ENCODE results near the gene COL6A1.
"Not testable (repeated sequence)": the region's sequence is repeated elsewhere in the genome, so short reads cannot be mapped to it uniquely, and the experiment has no call there.

COL6A1 gene

DNA sequence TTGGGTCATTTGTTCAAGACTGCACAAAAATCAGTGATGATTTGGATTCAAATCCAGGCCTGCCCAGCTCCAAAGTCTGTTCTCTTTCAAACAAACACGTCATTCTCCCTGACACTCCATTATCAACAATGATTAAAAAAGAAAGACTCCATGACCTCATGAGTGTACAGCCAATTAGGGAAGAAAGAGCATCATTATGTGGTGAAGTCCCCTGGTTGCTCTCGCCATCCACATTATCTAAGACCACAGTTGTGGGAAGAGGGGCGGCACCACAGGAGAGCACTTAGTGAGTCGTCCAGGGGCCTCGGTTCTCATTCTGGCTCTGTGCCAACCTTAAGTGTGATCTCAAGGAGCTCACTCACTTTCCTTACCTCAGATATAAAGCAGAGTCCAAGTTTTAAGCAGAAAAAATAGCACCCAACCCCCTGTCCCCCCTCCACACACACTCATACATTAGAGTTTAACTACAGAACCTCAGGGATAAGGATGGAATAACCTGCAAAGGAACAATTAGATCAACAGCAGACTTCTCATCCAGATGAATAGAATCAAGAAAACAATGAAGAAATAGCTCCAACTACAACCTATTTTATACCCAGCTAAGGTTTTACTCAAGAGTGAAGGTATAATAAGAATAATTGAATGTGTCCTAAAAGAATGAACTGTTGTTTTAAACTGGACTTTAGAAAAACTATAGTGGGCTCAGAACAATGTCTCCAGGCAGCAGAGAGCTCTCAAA, 47.8 kb downstream of the COL6A1 start:
- no peak for DNase-seq (ENCODE audit: low read depth)

DNA sequence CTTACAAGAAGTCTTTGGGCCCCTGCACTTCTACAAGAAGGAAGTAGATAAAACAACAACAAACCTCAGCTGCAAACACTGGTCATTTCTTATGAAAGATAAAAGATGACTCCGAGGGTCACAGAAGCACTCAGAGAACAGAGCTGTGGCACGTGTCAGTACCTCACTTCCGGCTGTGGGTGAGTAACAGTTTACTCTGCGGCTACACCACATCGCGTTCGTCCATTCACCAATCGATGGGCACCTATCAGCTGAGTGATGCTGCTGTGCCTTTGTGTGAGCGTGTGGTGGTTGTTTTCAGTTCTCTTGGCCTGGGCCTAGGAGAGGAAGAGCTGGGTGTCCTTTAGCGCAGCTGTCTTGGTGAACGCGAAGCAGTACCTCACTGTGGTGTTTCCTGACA, 49.9 kb downstream of the COL6A1 start:
- DNase-seq (ENCODE audit: low read depth), result no peak

DNA sequence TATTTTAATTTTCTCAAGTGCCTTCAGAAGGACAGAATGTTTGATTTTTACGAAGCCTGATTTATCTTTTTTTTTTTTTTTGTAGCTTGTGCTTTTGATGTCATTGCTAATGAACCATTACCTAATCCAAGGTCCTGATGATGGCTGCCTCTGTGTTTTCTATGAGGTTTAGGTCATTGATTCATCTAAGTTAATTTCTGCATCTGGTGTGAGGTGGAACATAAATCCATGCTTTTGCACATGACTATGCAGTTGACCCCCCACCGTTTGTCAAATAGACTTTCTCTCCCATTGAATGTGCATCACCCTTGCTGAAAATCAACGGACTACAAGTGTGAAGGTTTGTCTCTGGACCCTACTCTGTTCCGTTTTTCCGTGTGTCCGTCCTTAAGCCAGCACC, 50.5 kb downstream of the COL6A1 start:
- DNase-seq (ENCODE audit: low read depth), result no peak

DNA sequence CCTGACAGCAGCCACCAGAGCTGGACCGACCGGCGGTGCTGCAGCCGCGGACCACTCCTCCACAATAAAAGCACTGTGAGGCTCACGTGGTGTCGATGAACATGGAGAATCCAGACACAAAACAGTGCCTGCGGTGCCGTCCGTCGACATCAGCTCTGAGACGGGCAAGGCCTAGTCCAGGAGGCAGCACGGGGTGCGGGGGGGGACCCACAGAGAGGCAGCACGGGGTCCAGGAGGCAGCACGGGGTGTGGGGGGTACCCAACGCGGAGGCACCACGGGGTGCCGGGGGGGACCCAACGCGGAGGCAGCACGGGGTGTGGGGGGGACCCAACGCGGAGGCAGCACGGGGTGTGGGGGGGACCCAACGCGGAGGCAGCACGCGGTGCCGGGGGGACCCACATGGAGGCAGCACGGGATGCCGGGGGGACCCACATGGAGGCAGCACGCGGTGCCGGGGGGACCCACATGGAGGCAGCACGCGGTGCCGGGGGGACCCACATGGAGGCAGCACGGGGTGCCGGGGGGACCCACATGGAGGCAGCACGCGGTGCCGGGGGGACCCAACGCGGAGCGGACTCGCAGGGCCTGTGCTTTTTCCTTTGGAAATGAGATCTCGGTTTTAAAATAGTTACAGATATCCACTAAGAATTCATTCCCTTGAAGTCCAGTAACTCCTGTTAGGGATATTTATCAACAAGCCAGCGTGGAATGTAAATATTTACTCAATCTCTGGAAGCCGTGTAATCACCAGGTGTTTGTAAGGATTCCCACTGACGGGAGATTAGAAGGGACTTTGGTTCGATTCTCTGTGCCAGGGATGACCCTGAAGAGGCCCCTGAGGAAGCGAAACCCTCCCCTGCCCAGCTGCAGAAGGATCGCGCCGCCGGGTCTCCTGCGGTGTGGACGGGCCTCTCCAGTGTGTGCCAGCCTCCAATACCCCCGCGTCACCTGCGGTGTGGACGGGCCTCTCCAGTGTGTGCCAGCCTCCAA, 52.1 kb downstream of the COL6A1 start:
- no peak for DNase-seq (ENCODE audit: low read depth)

DNA sequence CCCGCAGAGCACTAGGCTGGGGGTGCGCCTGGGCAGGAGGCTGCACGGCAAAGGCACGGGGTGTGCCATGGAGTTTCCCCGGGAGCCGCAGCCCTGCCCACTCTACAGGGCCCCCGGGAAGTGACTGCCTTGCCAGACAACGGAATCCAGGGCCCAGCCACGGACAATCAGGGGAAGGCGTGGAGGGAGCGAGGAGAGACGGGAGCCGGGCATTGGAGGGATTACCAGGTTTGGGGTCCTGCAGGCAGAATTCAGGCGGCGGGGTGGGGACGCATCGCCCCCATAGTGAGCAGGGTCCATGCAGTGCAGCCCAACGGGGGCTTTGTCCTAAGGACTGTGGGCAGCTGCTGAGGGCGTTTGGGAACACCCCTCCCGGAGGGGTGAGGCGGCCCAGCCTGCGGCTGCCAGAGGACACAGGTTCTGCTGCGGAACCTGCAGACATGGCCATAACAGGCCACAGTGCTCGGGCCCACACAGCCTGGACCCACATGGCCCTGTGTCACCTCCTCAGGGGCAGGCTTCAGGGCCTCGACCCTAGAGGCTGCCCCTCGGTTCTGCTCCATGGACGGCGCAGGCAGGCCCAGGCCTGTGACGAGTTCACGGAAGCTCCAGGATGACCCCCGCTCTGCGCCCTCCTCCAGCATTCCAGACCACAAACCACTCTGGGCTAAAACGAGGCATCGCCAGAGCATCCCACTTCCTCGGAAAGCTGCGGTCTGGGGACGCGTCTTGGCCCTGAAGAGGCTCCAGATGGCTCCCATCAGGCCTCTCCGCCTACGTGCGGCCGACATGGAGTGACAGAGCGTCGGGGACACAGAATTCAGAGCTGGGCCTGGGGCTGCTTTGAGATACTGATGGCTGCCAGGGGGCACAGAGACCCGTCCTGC, 54.5 kb downstream of the COL6A1 start:
- no peak for DNase-seq (ENCODE audit: low read depth)

DNA sequence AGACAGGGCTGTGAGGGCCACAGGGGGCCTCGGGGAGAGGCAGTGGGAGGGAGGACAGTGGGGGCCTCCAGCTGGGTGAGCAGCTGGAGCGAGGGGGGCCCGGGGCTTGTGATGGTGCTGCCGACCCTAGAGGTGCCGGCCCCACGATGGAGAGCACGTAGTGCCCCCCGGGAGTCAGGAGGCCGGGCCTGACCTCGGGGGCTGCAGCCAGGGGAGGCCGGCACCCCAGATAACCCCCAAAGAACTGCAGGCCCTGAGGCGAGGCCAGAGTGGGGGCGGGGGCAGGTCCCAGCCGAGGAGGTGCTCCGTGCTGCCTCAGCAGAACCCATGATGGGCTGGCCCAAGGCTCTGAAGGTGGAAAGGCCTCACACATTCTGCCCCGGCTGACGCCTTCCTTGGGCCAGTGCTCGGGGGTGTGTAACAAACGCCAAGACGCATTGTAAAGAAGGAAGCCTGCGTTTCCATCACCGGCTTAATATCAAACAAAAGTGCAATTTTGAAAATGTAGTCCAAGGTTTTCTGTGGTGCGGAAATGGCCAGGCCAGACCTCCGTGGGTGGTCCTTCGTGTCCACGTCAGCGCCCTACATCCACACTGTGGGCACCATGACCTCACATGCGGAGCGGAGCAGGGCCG, 55.2 kb downstream of the COL6A1 start:
- DNase-seq (ENCODE audit: low read depth), result no peak

DNA sequence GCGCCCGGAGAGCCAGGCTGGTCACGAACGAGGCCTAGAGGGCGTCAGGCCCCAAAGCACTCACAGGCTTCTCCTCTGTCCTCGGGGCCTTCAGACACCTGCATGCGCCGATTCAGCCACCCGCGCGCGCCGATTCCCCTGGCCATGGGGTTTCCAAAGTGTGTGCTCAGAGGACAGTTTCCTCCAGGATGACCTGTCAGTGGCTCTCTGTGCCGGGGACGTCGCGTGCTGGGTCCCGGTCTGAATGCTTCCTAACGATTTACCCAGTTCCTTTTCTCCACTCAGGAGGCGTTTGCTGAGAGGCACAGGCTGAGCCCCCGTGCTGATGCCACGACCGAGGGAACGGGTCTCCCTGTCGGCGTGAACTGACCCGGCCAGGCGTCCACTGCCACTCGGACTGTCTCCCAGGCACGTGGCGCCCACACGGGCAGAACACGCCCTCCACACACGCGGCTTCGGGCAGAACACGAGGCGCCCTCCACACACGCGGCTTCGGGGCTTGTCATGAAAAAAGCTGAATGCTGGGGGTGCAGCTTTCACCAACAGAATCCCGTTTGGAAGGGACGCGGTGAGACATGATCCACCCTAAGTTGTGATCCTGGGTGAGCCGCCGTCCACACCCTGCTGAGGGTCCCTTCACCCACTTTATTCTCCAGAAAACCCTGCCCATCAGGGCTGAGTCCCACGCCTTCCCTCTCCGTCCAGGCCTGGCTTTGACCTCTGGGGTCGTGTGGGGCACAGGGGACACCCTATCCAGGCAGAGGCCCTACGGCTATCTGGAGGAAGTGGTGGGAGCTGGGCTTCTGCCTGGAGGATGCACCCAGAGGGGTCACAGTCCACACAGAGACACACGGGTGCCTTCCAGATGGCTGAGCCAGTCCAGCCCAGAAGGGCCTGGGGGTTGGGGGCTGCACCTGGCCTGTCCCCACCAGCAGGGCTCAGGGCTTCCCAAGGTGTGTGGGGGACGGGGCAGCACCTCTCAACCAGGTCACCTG, 56.1 kb downstream of the COL6A1 start:
- DNase-seq (ENCODE audit: low read depth), result no peak

DNA sequence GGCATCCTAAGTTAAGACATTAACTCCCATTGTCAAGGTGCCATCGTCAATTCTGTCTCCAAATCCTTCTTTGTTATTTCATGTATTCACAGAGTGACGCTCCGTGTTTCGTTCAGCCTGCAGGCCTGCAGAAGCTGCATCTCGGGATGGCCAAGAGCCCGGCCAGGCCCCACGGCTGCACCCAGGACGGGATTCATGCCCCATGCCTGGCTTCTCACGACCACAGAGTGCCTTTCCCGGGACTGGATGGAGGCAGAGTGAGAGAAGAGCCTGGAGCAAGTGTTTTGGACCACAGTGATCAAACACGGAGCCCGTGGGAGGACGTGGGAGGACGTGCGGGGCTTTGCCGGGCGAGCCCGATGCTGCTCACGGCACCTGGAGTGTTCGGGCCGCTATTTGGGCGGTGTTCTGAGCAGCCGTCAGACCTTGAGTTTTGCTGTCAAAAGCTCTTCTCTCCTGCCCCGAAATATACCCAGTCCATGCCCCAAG, 56.8 kb downstream of the COL6A1 start:
- no peak for DNase-seq (ENCODE audit: low read depth)

DNA sequence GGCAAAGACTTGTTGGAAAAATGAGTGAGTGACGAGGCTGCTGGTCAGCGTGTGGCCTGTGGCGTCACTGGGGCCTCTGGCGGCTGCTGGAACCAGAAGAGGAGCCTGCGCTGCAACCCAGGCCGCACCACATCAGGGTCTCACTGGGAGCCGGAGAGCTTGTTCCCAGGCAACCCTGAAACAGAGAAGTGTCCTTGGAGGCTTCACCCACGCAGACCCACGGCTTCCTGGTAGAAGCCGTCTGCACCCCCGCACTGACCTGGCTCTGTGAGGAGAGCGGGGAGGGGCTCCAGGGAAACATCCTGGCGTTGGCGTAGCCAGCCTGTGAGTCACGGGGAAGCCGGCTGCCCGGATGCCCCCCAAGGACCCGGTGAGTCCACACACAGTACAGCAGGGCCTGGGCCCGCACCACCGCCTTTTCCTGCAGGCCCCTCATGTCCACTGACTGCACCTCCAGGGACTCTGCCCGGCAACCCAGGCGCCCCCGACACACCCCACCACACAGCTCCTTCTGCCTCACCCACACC, 57.4 kb downstream of the COL6A1 start:
- no peak for DNase-seq (ENCODE audit: low read depth)

DNA sequence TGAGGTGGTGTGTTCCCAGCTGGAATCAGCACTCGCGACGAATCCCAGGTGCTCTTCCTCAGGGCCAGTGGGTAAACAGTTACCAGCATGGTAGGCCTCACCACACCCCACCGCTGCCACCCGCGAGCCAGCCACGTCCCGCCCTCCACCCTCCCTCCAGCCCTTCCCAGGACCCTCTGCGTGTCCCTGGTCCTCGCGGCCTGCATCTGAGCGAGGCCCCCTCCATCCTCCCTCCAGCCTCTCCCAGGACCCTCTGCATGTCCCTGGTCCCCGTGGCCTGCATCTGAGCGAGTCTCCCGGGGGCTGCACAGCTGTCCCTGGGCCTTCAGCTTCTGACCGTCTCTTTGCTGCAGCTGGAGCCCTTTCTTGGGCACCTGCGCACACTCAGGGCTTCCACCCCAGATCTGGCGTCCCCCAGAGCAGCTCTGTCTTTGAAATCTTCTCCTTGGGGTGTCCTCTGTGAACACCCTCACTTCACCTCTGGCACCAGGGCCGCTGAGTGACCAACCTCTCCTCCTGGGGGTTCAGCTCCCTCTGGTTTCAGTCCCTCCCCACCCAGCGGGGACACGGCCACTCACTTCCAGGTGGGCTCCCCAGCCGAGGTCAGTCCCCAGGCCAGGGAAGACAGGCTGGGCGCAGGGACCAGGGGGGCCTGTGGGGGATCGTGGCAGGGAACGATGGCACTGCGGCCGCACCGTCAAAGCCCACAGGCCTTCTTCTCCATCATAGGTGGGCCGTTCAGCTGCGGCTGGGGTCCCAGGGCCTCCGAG, 58.5 kb downstream of the COL6A1 start:
- DNase-seq (ENCODE audit: low read depth), result no peak

DNA sequence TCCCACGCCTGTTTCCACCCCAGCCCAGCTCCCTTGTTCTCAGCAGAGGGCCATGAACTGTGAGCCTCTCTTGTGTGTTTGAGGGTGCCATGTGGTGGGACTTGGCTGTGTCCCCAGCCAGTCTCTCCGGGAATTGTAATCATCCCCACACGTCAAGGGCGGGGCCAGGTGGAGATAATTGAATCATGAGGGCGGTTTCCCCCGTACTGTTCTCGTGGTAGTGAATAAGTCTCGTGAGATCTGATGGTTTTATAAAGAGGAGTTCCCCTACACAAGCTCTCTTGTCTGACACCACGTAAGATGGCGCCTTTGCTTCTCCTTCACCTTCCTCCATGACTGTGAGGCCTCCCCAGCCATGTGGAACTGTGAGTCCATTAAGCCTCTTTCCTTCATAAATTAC, 59.1 kb downstream of the COL6A1 start:
- DNase-seq (ENCODE audit: low read depth), result no peak

DNA sequence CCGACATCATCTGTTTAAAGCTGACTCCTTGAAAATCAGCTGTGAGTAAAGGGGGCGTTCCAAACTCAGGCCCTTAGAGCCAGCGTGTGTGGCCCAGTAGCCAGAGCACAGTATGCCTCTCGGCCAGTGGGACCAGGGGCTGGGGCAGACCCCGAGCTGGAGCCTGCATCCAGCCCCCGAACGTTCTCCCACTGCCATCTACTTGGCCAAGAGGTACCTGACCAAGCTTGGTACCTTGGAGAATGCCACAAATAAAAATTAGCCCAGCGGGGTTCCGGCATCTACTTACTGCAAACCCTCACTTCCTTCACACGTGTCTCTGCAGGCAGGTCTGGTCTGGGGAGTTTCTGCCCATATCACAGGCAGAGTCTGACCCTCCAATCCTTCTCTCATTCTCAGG, 59.6 kb downstream of the COL6A1 start:
- no peak for DNase-seq (ENCODE audit: low read depth)

DNA sequence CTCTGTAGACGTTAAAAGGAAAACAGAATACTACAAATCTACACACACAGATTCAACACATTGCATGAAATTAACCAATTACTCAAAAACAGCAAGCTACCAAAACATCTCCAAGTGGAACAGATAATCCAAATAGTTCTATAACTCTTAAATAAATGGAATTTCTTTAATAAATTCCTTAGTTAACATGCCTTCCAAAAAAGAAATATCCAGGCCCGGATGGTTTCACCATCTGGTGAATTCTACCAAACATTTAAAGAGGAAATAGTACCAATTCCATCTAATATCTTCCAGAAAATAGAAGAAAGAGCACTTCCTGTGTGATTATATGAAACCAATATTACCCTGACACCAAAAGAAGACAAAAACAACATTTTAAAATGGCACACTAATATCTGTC, 63.6 kb downstream of the COL6A1 start:
- DNase-seq (ENCODE audit: low read depth), result no peak

DNA sequence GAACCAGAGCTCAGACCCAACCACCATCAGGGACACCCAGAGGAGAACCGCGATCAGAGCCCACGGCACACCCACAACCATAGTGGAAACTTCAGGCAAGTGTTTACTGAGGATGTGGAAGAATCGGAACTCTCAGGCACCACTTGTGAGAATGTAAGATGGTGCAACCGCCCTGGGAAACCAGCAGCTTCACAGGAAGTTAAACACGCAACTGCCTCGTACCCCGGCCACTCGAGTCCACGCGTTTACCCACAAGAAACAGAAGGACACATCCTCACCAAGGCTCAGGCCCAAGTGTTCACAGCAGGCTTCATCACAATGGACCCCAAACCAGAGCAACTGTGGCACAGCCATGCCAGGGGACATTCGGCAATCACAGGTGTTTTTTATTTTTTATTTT, 64.9 kb downstream of the COL6A1 start:
- no peak for DNase-seq (ENCODE audit: low read depth)

DNA sequence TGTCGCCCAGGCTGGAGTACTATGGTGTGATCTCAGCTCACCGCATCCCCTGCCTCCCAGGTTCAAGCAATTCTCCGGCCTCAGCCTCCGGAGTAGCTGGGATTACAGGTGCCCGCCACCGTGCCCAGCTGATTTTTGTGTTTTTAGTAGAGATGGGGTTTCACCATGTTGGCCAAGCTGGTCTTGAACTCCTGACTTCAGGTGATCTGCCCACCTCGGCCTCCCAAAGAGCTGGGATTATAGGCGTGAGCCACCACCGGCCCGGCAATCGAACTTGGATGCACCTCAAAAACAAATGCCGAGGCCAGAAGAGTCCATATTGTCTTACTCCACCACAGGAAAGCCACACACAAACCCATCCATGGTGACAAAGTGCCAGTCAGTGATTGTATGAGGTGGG, 65.3 kb downstream of the COL6A1 start:
- DNase-seq (ENCODE audit: low read depth), result not testable (repeated sequence)

DNA sequence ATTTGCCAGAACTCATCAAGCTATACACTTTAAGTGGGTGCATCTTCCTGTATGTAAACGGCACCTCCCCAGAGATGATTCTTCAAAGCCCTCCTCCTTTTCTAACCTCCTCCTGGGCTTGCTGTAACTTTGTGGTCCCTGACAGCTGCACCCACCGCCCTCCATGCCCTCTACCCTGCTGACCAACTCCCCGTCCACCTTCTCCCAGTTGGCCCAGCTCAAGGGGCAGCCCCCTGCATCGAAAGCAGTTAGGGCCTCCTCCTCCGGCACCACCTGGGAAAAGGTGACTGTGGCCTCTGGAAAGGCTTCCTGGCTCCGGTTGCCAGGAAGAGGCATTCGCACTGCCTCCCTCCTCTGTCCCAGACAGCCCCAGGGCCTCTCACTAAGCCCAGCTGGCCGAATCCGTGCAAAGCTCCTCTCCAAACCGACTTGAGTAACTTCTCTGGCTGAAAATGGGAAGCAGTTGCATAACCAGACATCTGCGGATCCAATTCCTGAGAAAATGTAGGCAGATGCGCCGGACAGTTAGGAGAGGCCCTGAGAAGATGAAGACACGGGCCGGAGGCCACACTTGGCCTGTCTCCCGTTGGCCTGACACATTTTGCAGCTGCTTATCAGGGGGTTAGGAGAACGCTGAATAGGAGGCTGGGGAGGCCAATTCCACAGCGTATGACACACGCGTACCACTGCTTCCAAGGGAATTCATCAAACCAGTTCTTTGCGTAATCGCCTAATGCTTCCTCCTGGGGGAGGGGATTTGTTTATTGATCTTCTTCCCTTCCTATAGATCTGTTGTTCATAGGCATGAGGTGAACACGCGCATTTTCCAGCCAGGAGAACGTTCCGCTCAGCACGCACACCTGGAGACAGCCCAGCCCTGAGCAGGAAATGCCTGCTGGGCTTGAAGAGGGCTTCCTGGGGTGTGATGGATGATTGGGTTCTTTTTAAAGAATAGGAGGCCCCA, 67.6 kb downstream of the COL6A1 start:
- DNase-seq (ENCODE audit: low read depth), result peak; percentile 99

DNA sequence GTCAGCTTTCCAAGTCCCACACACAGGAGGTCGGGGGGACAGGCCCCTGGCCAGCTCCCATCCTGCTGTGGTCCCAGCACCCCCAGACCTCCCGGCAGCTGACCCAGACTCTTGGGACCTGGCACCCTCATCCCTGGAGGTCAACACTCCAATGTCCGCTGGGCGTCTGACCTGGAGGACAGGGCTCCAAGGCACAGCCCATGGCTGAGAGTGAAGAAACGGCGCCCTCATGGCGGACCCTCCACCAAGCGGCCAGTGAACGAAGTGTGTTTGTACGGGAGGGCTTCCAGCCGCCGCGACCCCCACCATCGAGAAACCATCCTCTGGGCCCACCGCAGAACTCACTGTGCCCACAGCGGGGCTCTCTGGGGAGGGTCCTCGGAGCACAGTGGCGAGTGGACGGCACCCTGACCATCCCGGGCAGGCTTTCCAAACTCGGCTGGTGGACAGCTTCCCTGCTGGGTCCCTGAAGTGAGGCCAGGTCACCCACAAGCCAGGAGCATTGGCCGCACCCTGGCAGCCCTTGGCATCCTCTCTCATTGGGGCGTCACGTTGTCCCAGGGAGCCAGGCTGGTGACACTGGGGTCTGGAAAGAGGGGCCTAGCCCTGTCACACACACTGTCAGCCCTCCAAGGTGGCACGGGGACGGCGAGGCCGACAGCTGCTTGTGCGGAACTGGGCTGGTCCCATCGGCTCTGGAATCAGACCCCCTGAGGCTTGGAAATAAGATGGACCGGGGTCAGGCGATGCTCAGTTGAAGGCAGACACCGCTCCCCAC, 68.5 kb downstream of the COL6A1 start:
- no peak for DNase-seq (ENCODE audit: low read depth)

Measured in HS-5 (cell line).